OCI-LY1 (cell line): ENCODE data around the gene LETMD1.

ENCODE experiments used
- H2AFZ ChIP-seq: fragments of 200-600 bp; sonication (generic), shearing (Covaris generic); 2 replicates; pipeline ENCODE4 v1.6.0; 2014; ENCODE audit warnings: antibody characterized with exemption, mild to moderate bottlenecking, low read length
- H3F3A ChIP-seq: fragments of 200-600 bp; sonication (generic), shearing (Covaris generic); 2 replicates; pipeline ENCODE4 v1.6.0; 2014; ENCODE audit warnings: mild to moderate bottlenecking, antibody characterized with exemption, low read length, moderate library complexity; ENCODE audit not compliant: insufficient read depth
- H3K27ac ChIP-seq: fragments of 200-600 bp; sonication (generic); 2 replicates; pipeline ENCODE4 v1.5.1; 2014; ENCODE audit warnings: low read length, mixed run types, mild to moderate bottlenecking, low read depth; ENCODE audit not compliant: poor library complexity, severe bottlenecking
- H3K27me3 ChIP-seq: fragments of 200-600 bp; sonication (generic); 2 replicates; pipeline ENCODE4 v1.6.0; 2014; ENCODE audit warnings: antibody characterized with exemption, mild to moderate bottlenecking, low read length, moderate library complexity; ENCODE audit not compliant: insufficient read depth
- H3K36me3 ChIP-seq: fragments of 200-600 bp; sonication (generic); 2 replicates; pipeline ENCODE4 v1.6.1; 2014; ENCODE audit warnings: mild to moderate bottlenecking, antibody characterized with exemption, low read length, moderate library complexity, mixed read lengths; ENCODE audit not compliant: insufficient read depth
- H3K4me1 ChIP-seq: fragments of 200-600 bp; sonication (generic); 2 replicates; pipeline ENCODE4 v1.5.1; 2014; ENCODE audit warnings: mild to moderate bottlenecking, low read length, moderate library complexity; ENCODE audit not compliant: insufficient read depth, severe bottlenecking
- H3K4me2 ChIP-seq: fragments of 200-600 bp; sonication (generic), shearing (Covaris generic); 2 replicates; pipeline ENCODE4 v1.6.1; 2014; ENCODE audit warnings: low read length
- H3K4me3 ChIP-seq: fragments of 200-600 bp; sonication (generic); 2 replicates; pipeline ENCODE4 v1.5.1; 2014; ENCODE audit warnings: low read length, low read depth, mild to moderate bottlenecking, mixed read lengths; ENCODE audit not compliant: poor library complexity, severe bottlenecking
- H3K79me2 ChIP-seq: fragments of 200-600 bp; shearing (Covaris generic); 2 replicates; pipeline ENCODE4 v1.6.1; 2016; ENCODE audit warnings: mixed run types, low read length, mixed read lengths; ENCODE audit not compliant: insufficient read depth
- H3K9ac ChIP-seq: fragments of 200-600 bp; sonication (generic), shearing (Covaris generic); 2 replicates; pipeline ENCODE4 v1.6.1; 2014; ENCODE audit warnings: mild to moderate bottlenecking, low read length, mixed read lengths
- H3K9me2 ChIP-seq: fragments of 200-600 bp; sonication (generic), shearing (Covaris generic); 2 replicates; pipeline ENCODE4 v1.6.1; 2014; ENCODE audit warnings: low read depth, mild to moderate bottlenecking, low read length, mixed read lengths
- H3K9me3 ChIP-seq: fragments of 200-600 bp; shearing (Covaris generic); 2 replicates; pipeline ENCODE4 v1.6.1; 2014; ENCODE audit warnings: low read length, mixed read lengths
- H4K20me1 ChIP-seq: fragments of 200-600 bp; sonication (generic), shearing (Covaris generic); 2 replicates; pipeline ENCODE4 v1.6.0; 2016; ENCODE audit warnings: mild to moderate bottlenecking, low read length; ENCODE audit not compliant: insufficient read depth
- EZH2 ChIP-seq: fragments of 200-600 bp; sonication (generic), shearing (Covaris generic); IDR thresholded peaks from 2 replicates; pipeline ENCODE4 v1.8.0; 2017; ENCODE audit warnings: borderline replicate concordance, mixed run types, mild to moderate bottlenecking, antibody characterized with exemption, low read length, moderate library complexity, mixed read lengths
- TF ChIP-seq, protein P1 (sequence below): fragments of 200-600 bp; sonication (generic), shearing (Covaris generic); IDR thresholded peaks from 2 replicates; pipeline ENCODE4 v1.5.1; 2017; ENCODE audit warnings: mild to moderate bottlenecking, antibody characterized with exemption, low read length, moderate library complexity, mixed read lengths

The LETMD1 gene

GRCh38 chr12:51033457-51034089 is 14.6 kb upstream of the LETMD1 start:
- Histone ChIP-seq H3K27ac (no peak overlapping the region), H3K27me3 (no peaks in the 10 kb centered on the region), H3K9me3 (no peaks in the 10 kb centered on the region), H3K4me3 (no peak overlapping the region), H2AFZ (no peak overlapping the region), H3K4me1 (no peaks in the 10 kb centered on the region), H3K9ac (no peak overlapping the region), H3K4me2 (no peak overlapping the region), H3K36me3 (no peaks in the 10 kb centered on the region), H4K20me1 (no peaks in the 10 kb centered on the region), H3K9me2 (no peaks in the 10 kb centered on the region), H3F3A (no peaks in the 10 kb centered on the region), H3K79me2 (no peaks in the 10 kb centered on the region)
- TF ChIP-seq EZH2, result no peak
- TF ChIP-seq, protein P1, sequence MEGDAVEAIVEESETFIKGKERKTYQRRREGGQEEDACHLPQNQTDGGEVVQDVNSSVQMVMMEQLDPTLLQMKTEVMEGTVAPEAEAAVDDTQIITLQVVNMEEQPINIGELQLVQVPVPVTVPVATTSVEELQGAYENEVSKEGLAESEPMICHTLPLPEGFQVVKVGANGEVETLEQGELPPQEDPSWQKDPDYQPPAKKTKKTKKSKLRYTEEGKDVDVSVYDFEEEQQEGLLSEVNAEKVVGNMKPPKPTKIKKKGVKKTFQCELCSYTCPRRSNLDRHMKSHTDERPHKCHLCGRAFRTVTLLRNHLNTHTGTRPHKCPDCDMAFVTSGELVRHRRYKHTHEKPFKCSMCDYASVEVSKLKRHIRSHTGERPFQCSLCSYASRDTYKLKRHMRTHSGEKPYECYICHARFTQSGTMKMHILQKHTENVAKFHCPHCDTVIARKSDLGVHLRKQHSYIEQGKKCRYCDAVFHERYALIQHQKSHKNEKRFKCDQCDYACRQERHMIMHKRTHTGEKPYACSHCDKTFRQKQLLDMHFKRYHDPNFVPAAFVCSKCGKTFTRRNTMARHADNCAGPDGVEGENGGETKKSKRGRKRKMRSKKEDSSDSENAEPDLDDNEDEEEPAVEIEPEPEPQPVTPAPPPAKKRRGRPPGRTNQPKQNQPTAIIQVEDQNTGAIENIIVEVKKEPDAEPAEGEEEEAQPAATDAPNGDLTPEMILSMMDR, result no peak

- Histone ChIP-seq H2AFZ (no peak overlapping the region), H3K9ac (no peak overlapping the region), H3K9me2 (no peaks in the 10 kb centered on the region), H3K27me3 (no peaks in the 10 kb centered on the region), H3K36me3 (no peaks in the 10 kb centered on the region), H3K4me2 (no peak overlapping the region), H3K4me1 (no peaks in the 10 kb centered on the region), H3K9me3 (no peaks in the 10 kb centered on the region), H3K27ac (no peak overlapping the region), H3F3A (no peaks in the 10 kb centered on the region), H3K4me3 (no peak overlapping the region), H4K20me1 (no peaks in the 10 kb centered on the region), H3K79me2 (no peaks in the 10 kb centered on the region)
- TF ChIP-seq EZH2, result no peak
- TF ChIP-seq, protein P1, result no peak
Observed at GRCh38 chr12:51036279-51036678, 11.8 kb upstream of the LETMD1 start.

DNA sequence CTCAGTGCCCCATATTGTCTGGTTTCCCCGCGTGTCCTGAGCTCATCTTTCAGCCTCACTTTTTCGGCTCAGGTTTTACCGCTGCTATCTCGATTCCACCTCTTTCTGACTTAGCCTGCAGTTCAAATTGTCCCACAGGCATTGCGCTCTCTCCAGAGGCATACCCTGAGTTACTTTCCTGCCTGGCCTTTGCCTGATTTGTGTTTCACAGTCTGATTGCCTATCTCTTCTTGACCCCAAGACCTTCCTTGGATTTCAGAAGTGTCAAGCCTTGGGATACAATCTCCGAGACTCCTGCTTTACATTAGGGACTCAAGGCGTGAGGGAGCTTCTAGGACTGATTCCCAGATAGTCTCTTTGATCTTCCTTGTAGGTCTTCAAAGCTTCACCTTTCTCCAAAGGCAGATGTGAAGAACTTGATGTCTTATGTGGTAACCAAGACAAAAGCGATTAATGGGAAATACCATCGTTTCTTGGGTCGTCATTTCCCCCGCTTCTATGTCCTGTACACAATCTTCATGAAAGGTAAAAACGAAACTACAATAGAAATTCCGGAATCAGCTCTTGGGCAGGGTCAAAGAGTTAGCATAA is 629 bp downstream of the LETMD1 start:
- Histone ChIP-seq H3K4me3 (peak overlapping the region; percentile 75), H3K4me1 (peaks cover 20% of the 10 kb centered on the region), H3F3A (no peaks in the 10 kb centered on the region), H3K9me2 (no peaks in the 10 kb centered on the region), H3K27me3 (no peaks in the 10 kb centered on the region), H3K36me3 (peaks cover 19% of the 10 kb centered on the region), H3K9ac (peak overlapping the region; percentile 84), H2AFZ (0 out of 2 replicates have a peak overlapping the region, but pooled peaks have one; percentile 1), H3K4me2 (peak overlapping the region; percentile 88), H3K27ac (peak overlapping the region; percentile 40), H3K79me2 (peaks cover 12% of the 10 kb centered on the region; the same call in 1 of the 2 replicates), H4K20me1 (no peaks in the 10 kb centered on the region), H3K9me3 (no peaks in the 10 kb centered on the region)
- TF ChIP-seq, protein P1, result no peak
- TF ChIP-seq EZH2, result no peak
